Ishikawa (cell line): Measurements from ENCODE around the gene CST7.

Experiments
- CEBPB ChIP-seq: IDR thresholded peaks from 2 replicates; pipeline ENCODE4 v1.6.1; 2012
- CREB1 ChIP-seq: IDR thresholded peaks from 2 replicates; pipeline ENCODE4 v1.6.1; 2012; ENCODE audit warnings: low read depth
- EGR1 ChIP-seq: IDR thresholded peaks from 2 replicates; pipeline ENCODE4 v1.6.1; 2012
- EP300 ChIP-seq: IDR thresholded peaks from 2 replicates; pipeline ENCODE4 v1.6.1; 2012; ENCODE audit warnings: borderline replicate concordance
- FOXM1 ChIP-seq: IDR thresholded peaks from 2 replicates; pipeline ENCODE4 v1.6.1; 2012; ENCODE audit warnings: low read depth, borderline replicate concordance
- NFIC ChIP-seq: IDR thresholded peaks from 2 replicates; pipeline ENCODE4 v1.6.1; 2012
- RAD21 ChIP-seq: IDR thresholded peaks from 2 replicates; pipeline ENCODE4 v1.6.1; 2012; ENCODE audit warnings: low read depth
- TAF1 ChIP-seq: IDR thresholded peaks from 2 replicates; pipeline ENCODE4 v1.6.1; 2012; ENCODE audit warnings: low read depth, mild to moderate bottlenecking
- TCF12 ChIP-seq: IDR thresholded peaks from 2 replicates; pipeline ENCODE4 v1.6.1; 2012; ENCODE audit warnings: low read depth
- TEAD4 ChIP-seq: IDR thresholded peaks from 2 replicates; pipeline ENCODE4 v1.6.1; 2012
- YY1 ChIP-seq: IDR thresholded peaks from 2 replicates; pipeline ENCODE4 v1.6.1; 2012; ENCODE audit warnings: low read depth
- ZBTB7A ChIP-seq: IDR thresholded peaks from 2 replicates; pipeline ENCODE4 v1.6.1; 2012; ENCODE audit warnings: low read depth
- TF ChIP-seq, protein P1 (sequence below): IDR thresholded peaks from 2 replicates; pipeline ENCODE4 v1.6.1; 2012; ENCODE audit warnings: low read depth, mild to moderate bottlenecking
- TF ChIP-seq, protein P2 (sequence below): IDR thresholded peaks from 2 replicates; pipeline ENCODE4 v1.6.1; 2012
- TF ChIP-seq, protein P3 (sequence below): IDR thresholded peaks from 2 replicates; pipeline ENCODE4 v1.6.1; 2012

Gene CST7

DNA sequence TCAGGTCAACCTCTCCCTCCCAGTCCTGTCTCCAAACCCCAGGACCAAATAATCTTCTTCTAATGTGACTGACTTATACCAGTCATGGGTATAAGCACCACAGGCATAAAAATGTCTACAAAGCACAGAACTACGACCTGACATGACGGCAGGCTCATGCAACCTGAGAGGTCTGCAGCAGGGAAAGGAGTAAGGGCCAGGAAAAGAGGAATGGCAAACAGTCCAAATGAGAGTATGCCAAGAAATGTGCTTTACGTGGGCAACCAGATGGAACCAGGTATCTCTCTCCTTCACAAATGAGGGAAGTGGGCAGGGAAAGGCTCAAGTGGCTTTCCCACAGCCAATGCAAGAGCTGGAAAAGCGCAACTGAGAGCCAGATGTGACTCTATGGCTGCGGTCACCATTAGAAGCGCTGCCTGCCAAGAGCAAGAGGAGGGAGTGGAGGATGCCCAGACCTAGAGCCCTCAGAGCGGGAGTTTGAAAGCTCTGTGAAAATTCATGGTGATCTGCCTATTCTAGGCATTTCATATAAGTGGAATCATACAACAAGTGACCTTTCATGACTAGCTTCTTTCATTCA lies 37.5 kb downstream of the CST7 start:
- TF ChIP-seq CEBPB (no peak), CREB1 (no peak), NFIC (no peak), RAD21 (no peak)
- TF ChIP-seq, protein P1, sequence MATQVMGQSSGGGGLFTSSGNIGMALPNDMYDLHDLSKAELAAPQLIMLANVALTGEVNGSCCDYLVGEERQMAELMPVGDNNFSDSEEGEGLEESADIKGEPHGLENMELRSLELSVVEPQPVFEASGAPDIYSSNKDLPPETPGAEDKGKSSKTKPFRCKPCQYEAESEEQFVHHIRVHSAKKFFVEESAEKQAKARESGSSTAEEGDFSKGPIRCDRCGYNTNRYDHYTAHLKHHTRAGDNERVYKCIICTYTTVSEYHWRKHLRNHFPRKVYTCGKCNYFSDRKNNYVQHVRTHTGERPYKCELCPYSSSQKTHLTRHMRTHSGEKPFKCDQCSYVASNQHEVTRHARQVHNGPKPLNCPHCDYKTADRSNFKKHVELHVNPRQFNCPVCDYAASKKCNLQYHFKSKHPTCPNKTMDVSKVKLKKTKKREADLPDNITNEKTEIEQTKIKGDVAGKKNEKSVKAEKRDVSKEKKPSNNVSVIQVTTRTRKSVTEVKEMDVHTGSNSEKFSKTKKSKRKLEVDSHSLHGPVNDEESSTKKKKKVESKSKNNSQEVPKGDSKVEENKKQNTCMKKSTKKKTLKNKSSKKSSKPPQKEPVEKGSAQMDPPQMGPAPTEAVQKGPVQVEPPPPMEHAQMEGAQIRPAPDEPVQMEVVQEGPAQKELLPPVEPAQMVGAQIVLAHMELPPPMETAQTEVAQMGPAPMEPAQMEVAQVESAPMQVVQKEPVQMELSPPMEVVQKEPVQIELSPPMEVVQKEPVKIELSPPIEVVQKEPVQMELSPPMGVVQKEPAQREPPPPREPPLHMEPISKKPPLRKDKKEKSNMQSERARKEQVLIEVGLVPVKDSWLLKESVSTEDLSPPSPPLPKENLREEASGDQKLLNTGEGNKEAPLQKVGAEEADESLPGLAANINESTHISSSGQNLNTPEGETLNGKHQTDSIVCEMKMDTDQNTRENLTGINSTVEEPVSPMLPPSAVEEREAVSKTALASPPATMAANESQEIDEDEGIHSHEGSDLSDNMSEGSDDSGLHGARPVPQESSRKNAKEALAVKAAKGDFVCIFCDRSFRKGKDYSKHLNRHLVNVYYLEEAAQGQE, result no peak

DNA sequence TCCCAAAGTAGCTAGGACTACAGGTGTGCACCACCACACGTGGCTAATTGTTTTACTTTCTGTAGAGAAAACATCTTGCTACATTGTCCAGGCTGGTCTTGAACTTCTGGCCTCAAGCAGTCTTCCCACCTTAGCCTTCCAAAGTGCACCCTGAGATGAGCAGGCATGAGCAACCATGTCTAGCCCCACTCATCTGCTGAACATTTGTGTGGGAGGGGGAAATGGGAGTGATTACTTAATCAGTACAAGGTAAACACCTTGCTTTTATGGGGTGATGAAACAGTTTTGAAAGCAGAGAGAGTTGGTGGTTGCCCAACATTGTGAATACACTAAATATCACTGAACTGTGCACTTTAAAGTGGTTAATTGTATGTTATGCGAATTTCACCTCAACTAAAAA lies 38.2 kb downstream of the CST7 start:
- no peak for TF ChIP-seq NFIC
- no peak for TF ChIP-seq CREB1
- no peak for TF ChIP-seq EGR1
- TF ChIP-seq, protein P1, result no peak
- no peak for TF ChIP-seq FOXM1
- no peak for TF ChIP-seq YY1
- TF ChIP-seq TAF1, result no peak
- no peak for TF ChIP-seq TEAD4
- TF ChIP-seq EP300, result no peak
- TF ChIP-seq, protein P2, sequence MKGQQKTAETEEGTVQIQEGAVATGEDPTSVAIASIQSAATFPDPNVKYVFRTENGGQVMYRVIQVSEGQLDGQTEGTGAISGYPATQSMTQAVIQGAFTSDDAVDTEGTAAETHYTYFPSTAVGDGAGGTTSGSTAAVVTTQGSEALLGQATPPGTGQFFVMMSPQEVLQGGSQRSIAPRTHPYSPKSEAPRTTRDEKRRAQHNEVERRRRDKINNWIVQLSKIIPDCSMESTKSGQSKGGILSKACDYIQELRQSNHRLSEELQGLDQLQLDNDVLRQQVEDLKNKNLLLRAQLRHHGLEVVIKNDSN, result no peak
- TF ChIP-seq ZBTB7A, result no peak
- TF ChIP-seq CEBPB, result no peak
- TF ChIP-seq RAD21, result no peak
- TF ChIP-seq, protein P3, sequence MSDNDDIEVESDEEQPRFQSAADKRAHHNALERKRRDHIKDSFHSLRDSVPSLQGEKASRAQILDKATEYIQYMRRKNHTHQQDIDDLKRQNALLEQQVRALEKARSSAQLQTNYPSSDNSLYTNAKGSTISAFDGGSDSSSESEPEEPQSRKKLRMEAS, result no peak
- TF ChIP-seq TCF12, result no peak

DNA sequence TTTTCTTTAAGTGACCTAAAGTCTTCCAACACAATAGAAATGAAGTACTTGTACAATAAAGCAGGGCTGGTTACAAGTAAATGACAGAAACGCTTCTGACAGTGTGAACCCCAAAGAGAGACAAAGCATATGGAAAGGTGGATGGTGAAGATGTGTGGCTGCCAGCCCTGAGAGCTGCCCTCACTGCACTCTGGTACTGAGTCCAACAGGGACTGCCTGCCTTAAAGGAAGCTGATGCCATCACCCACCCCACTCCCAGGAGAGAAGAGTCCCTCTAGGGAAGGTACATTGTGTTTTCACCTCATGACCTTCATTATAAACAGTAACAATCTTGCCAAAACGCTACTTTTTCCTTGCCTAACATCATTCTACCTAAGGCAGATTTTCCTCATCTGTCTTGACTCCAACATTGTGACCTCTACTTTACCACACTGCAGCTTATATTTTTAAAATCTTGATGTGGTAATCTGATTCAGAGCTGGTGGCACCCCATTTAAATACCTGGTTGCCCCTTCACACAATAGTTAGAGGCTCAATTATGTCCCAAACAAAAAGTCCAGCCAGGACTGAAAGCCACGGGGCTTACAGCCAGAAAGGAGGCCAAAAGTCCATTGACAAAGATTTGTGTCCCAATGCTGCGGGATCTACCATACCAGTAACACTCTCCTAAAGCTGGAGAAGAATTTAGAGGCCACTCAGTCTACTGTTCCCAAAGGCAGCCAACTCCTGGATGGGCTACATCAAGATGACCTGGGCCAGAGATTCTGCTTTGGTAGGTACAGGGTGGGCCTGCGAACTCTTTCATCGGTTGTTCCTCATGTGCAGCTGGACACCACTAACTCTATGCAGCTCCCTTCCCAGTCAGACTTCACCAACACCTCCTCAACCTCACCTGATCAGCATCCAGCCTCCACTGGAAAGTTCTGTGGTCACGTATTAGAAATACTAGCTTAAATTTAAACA lies 39.1 kb downstream of the CST7 start:
- TF ChIP-seq, protein P2, result no peak
- TF ChIP-seq NFIC (no peak), TEAD4 (no peak), TCF12 (no peak), TAF1 (no peak), CEBPB (no peak)
- TF ChIP-seq, protein P1, result no peak

DNA sequence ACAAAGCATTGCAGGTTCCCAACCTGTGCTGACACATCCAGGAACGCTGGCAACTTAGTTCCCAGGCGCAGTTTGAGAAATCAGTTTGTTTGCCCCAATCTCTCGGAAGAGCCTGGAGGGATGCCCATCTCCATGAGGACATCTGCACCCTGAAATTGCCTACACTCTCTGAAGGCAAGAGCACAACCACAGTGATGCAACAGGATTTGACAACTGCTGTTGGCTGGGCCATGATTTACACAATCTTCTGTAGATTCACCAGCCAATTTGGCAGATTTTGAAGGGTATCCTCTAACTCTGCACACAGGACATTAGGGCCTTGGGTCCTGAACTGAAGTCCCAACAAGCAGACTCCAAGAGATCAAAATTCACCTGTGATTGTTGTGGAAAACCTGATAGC lies 40.1 kb downstream of the CST7 start:
- TF ChIP-seq, protein P3, result no peak
- no peak for TF ChIP-seq CEBPB
- TF ChIP-seq CREB1, result no peak
